ENCODE measurements around the gene DPYSL3. TPM values are rescaled to one million over a fixed set of nuclear protein-coding genes. Genes with fewer than 3 reads are reported as not detected.

The DPYSL3 gene
- total RNA-seq, 4 donors from 2014 or later, result 7.4 to 42.1 (median 21.8) TPM

- Histone ChIP-seq H3K4me3 (no peak overlapping the region), H3K9me3 (no peaks in the 10 kb centered on the region), H3K27me3 (no peaks in the 10 kb centered on the region), H3K4me1 (no peaks in the 10 kb centered on the region), H3K27ac (peak overlapping the region in 2 of 4 donors; percentile 18 to 50), H3K36me3 (no peaks in the 10 kb centered on the region)
- TF ChIP-seq POLR2A (IDR thresholded peaks at IDR 0.05), result no peak
- TF ChIP-seq CTCF (IDR thresholded peaks at IDR 0.05), result no peak
- DNase-seq, result no peak
Measured at GRCh38 chr5:147504011-147504410, 5.9 kb downstream of the DPYSL3 start.

- Histone ChIP-seq H3K27me3 (no peaks in the 10 kb centered on the region), H3K9me3 (no peaks in the 10 kb centered on the region), H3K36me3 (no peaks in the 10 kb centered on the region), H3K4me3 (no peak overlapping the region), H3K4me1 (no peaks in the 10 kb centered on the region), H3K27ac (no peak overlapping the region)
- no peak for TF ChIP-seq CTCF (IDR thresholded peaks at IDR 0.05)
- no peak for TF ChIP-seq POLR2A (IDR thresholded peaks at IDR 0.05)
- DNase-seq, result no peak
Measured at GRCh38 chr5:147490989-147491388, 18.9 kb downstream of the DPYSL3 start.

GRCh38 chr5:147487031-147487750, 22.7 kb downstream of the DPYSL3 start:
- no peaks in the 10 kb centered on the region for H3K27me3 ChIP-seq
- no peaks in the 10 kb centered on the region for H3K9me3 ChIP-seq
- DNase-seq, result no peak
- no peak overlapping the region for H3K4me3 ChIP-seq
- H3K4me1 ChIP-seq, result peaks cover 0 to 3% (median 0%) of the 10 kb centered on the region in 4 donors
- no peak for TF ChIP-seq CTCF (IDR thresholded peaks at IDR 0.05)
- no peak for TF ChIP-seq POLR2A (IDR thresholded peaks at IDR 0.05)
- H3K36me3 ChIP-seq, result no peaks in the 10 kb centered on the region
- H3K27ac ChIP-seq, result peak overlapping the region in 1 of 4 donors; percentile 30

GRCh38 chr5:147485814-147486213, 24.1 kb downstream of the DPYSL3 start:
- no peak for DNase-seq
- Histone ChIP-seq H3K9me3 (no peaks in the 10 kb centered on the region), H3K27ac (peak overlapping the region in 3 of 4 donors; percentile 60 to 68 (median 66)), H3K36me3 (no peaks in the 10 kb centered on the region), H3K27me3 (no peaks in the 10 kb centered on the region), H3K4me3 (no peak overlapping the region), H3K4me1 (peaks cover 0 to 3% (median 0%) of the 10 kb centered on the region in 4 donors)
- no peak for TF ChIP-seq CTCF (IDR thresholded peaks at IDR 0.05)

GRCh38 chr5:147485046-147485445, 24.8 kb downstream of the DPYSL3 start:
- H3K36me3 ChIP-seq, result no peaks in the 10 kb centered on the region
- H3K9me3 ChIP-seq, result no peaks in the 10 kb centered on the region
- no peak for TF ChIP-seq POLR2A (IDR thresholded peaks at IDR 0.05)
- TF ChIP-seq CTCF (IDR thresholded peaks at IDR 0.05), result no peak
- H3K4me1 ChIP-seq, result peaks cover 0 to 3% (median 0%) of the 10 kb centered on the region in 4 donors
- no peaks in the 10 kb centered on the region for H3K27me3 ChIP-seq
- no peak for DNase-seq
- peak overlapping the region; percentile 6 to 68 (median 63) for H3K27ac ChIP-seq
- H3K4me3 ChIP-seq, result no peak overlapping the region

All from Peyer's patch (tissue), 4 donors.